Ishikawa (cell line): ENCODE measurements around the gene MGAT5B.

ENCODE experiments used
- CEBPB ChIP-seq: IDR thresholded peaks from 2 replicates; pipeline ENCODE4 v1.6.1; 2012
- CREB1 ChIP-seq: IDR thresholded peaks from 2 replicates; pipeline ENCODE4 v1.6.1; 2012; ENCODE audit warnings: low read depth
- EGR1 ChIP-seq: IDR thresholded peaks from 2 replicates; pipeline ENCODE4 v1.6.1; 2012
- EP300 ChIP-seq: IDR thresholded peaks from 2 replicates; pipeline ENCODE4 v1.6.1; 2012; ENCODE audit warnings: borderline replicate concordance
- FOXM1 ChIP-seq: IDR thresholded peaks from 2 replicates; pipeline ENCODE4 v1.6.1; 2012; ENCODE audit warnings: low read depth, borderline replicate concordance
- NFIC ChIP-seq: IDR thresholded peaks from 2 replicates; pipeline ENCODE4 v1.6.1; 2012
- RAD21 ChIP-seq: IDR thresholded peaks from 2 replicates; pipeline ENCODE4 v1.6.1; 2012; ENCODE audit warnings: low read depth
- TAF1 ChIP-seq: IDR thresholded peaks from 2 replicates; pipeline ENCODE4 v1.6.1; 2012; ENCODE audit warnings: low read depth, mild to moderate bottlenecking
- TCF12 ChIP-seq: IDR thresholded peaks from 2 replicates; pipeline ENCODE4 v1.6.1; 2012; ENCODE audit warnings: low read depth
- TEAD4 ChIP-seq: IDR thresholded peaks from 2 replicates; pipeline ENCODE4 v1.6.1; 2012
- YY1 ChIP-seq: IDR thresholded peaks from 2 replicates; pipeline ENCODE4 v1.6.1; 2012; ENCODE audit warnings: low read depth
- ZBTB7A ChIP-seq: IDR thresholded peaks from 2 replicates; pipeline ENCODE4 v1.6.1; 2012; ENCODE audit warnings: low read depth
- TF ChIP-seq, protein P1 (sequence below): IDR thresholded peaks from 2 replicates; pipeline ENCODE4 v1.6.1; 2012
- TF ChIP-seq, protein P2 (sequence below): IDR thresholded peaks from 2 replicates; pipeline ENCODE4 v1.6.1; 2012
- TF ChIP-seq, protein P3 (sequence below): IDR thresholded peaks from 2 replicates; pipeline ENCODE4 v1.6.1; 2012; ENCODE audit warnings: low read depth, mild to moderate bottlenecking

The MGAT5B gene

DNA sequence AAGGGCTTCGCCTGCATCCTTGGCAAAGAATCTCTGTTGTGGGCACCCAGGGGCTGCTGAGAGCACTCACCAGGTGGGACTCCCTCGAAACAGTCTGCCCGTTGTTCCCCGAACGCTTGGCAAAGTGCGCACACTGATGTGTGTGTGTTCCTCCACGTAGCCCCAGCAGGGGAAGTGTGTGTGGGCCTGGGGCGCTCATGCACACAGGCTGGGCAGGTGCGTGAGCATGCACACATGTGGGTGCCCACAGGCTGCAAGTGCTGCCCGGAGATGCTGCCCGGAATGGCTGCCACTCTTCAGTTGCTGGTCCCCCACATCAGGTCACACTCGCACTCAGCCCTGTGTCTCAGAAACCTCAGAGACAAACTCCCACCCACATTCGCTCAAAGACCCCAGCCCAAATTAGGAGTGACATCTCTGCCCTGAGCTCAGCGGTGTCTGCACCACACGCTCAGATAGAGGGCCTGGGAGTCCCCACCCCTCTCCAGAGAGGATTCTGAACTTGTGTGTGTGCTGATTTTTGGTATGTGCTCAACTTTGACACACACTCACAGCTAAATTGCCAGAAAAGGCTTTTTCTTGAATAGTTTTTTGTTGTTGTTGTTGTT lies 119.4 kb downstream of the MGAT5B start:
- TF ChIP-seq TEAD4 (no peak), TCF12 (no peak), FOXM1 (no peak), CREB1 (no peak), CEBPB (no peak), NFIC (no peak), EGR1 (no peak), TAF1 (no peak), ZBTB7A (no peak), YY1 (no peak), EP300 (no peak), RAD21 (no peak)
- TF ChIP-seq, protein P1, sequence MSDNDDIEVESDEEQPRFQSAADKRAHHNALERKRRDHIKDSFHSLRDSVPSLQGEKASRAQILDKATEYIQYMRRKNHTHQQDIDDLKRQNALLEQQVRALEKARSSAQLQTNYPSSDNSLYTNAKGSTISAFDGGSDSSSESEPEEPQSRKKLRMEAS: no peak
- TF ChIP-seq, protein P2, sequence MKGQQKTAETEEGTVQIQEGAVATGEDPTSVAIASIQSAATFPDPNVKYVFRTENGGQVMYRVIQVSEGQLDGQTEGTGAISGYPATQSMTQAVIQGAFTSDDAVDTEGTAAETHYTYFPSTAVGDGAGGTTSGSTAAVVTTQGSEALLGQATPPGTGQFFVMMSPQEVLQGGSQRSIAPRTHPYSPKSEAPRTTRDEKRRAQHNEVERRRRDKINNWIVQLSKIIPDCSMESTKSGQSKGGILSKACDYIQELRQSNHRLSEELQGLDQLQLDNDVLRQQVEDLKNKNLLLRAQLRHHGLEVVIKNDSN: no peak
- TF ChIP-seq, protein P3, sequence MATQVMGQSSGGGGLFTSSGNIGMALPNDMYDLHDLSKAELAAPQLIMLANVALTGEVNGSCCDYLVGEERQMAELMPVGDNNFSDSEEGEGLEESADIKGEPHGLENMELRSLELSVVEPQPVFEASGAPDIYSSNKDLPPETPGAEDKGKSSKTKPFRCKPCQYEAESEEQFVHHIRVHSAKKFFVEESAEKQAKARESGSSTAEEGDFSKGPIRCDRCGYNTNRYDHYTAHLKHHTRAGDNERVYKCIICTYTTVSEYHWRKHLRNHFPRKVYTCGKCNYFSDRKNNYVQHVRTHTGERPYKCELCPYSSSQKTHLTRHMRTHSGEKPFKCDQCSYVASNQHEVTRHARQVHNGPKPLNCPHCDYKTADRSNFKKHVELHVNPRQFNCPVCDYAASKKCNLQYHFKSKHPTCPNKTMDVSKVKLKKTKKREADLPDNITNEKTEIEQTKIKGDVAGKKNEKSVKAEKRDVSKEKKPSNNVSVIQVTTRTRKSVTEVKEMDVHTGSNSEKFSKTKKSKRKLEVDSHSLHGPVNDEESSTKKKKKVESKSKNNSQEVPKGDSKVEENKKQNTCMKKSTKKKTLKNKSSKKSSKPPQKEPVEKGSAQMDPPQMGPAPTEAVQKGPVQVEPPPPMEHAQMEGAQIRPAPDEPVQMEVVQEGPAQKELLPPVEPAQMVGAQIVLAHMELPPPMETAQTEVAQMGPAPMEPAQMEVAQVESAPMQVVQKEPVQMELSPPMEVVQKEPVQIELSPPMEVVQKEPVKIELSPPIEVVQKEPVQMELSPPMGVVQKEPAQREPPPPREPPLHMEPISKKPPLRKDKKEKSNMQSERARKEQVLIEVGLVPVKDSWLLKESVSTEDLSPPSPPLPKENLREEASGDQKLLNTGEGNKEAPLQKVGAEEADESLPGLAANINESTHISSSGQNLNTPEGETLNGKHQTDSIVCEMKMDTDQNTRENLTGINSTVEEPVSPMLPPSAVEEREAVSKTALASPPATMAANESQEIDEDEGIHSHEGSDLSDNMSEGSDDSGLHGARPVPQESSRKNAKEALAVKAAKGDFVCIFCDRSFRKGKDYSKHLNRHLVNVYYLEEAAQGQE: no peak

DNA sequence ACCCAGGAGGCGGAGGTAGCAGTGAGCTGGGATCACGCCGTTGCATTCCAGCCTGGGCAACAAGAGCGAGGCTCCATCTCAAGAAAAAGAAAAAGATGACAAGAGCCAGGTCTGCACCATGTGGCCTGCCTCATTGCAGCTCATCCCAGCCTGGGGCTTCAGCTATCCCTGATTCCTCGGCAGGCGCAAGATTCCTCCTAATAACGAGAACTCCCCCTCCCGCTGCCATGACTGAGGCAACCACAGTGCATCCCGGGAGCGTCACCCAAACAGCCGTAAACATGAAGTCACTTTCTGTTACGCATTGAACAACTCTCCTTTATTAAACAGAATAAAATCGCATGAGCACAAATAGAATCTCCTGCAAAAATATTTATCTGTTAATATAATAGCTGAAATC lies 120.6 kb downstream of the MGAT5B start:
- TF ChIP-seq CREB1 (no peak), TEAD4 (no peak), ZBTB7A (no peak), NFIC (no peak), TAF1 (no peak), YY1 (no peak), RAD21 (no peak), CEBPB (no peak), EGR1 (no peak), EP300 (no peak), FOXM1 (no peak), TCF12 (no peak)
- TF ChIP-seq, protein P3: no peak
- TF ChIP-seq, protein P1: no peak
- TF ChIP-seq, protein P2: no peak

DNA sequence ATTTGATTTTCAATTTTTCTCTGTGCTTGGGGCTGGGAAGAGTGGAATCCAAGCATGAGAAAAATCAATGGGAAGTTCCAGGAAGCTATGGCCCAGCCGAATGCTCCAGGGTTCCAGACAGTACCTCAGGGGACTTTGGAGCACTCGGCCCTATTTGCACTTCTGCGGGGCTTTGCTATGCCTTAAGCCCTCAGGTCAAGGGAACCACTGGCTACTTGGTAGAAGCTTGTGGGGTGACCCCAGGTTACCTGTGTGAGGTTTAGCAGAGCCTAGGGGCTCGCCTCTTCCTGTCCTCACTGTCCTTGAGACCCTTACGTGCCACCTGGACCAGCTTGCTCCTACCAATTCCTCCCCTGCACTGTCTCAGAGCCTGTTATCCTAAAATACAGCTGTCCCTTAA lies 121.3 kb downstream of the MGAT5B start:
- TF ChIP-seq ZBTB7A (no peak), EP300 (no peak), CEBPB (no peak), TCF12 (no peak), NFIC (no peak), CREB1 (no peak), RAD21 (no peak), FOXM1 (no peak), TAF1 (no peak), TEAD4 (no peak), YY1 (no peak), EGR1 (no peak)
- TF ChIP-seq, protein P2: no peak
- TF ChIP-seq, protein P3: no peak
- TF ChIP-seq, protein P1: no peak

DNA sequence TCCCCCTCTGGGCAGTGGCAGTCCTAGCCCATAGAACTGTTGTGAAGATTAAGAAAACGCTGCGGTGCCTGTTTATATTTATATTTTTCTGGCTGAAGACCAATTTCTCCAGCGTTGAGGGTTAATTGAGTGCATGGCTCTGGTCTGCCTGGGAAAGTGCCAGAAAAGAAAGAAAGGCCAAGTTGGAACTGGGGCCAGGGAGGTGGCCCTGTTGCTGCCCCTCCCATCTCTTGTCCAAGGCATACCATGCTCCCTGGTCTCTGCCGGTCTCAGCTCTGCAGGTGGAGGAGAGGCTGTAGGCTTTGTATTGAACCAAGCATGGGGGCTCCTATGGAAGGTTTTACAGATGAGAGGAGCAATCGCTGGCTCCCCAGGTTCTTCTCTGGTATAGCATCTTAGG lies 124.7 kb downstream of the MGAT5B start:
- TF ChIP-seq TAF1 (no peak), EP300 (no peak), ZBTB7A (no peak), TCF12 (no peak), CEBPB (no peak), RAD21 (no peak), TEAD4 (no peak)
- TF ChIP-seq, protein P2: no peak
